ENCODE results near the gene STK25.
"Not testable (repeated sequence)": the region's sequence is repeated elsewhere in the genome, so short reads cannot be mapped to it uniquely, and the experiment has no call there.

Gene STK25

DNA sequence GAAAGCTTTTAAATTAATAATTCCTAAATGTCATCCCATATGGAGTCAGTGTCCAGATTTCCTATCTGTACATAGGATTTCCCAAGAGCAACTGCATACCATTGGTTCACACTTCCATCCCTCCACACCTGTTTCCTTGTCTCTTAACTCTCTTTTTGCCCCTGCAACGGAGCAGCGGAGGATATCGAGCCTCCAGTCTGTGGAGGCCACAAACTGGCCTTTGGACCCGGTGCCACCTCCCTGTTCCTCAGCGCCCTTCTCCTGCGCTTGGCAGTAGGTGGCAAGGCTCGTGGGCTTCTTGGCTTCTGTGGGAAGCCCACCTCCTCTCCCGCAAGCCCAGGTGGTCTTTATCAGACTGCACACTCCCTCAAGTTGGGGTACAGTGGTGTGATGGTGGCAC lies 23.8 kb upstream of the STK25 start:
- no peak for DNase-seq (ENCODE audit: insufficient read length, low spot score)
- no peak for FAIRE-seq
- TF ChIP-seq, protein P1, sequence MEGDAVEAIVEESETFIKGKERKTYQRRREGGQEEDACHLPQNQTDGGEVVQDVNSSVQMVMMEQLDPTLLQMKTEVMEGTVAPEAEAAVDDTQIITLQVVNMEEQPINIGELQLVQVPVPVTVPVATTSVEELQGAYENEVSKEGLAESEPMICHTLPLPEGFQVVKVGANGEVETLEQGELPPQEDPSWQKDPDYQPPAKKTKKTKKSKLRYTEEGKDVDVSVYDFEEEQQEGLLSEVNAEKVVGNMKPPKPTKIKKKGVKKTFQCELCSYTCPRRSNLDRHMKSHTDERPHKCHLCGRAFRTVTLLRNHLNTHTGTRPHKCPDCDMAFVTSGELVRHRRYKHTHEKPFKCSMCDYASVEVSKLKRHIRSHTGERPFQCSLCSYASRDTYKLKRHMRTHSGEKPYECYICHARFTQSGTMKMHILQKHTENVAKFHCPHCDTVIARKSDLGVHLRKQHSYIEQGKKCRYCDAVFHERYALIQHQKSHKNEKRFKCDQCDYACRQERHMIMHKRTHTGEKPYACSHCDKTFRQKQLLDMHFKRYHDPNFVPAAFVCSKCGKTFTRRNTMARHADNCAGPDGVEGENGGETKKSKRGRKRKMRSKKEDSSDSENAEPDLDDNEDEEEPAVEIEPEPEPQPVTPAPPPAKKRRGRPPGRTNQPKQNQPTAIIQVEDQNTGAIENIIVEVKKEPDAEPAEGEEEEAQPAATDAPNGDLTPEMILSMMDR (IDR thresholded peaks at IDR 0.05; ENCODE audit: insufficient read depth, missing control alignments) = no peak

DNA sequence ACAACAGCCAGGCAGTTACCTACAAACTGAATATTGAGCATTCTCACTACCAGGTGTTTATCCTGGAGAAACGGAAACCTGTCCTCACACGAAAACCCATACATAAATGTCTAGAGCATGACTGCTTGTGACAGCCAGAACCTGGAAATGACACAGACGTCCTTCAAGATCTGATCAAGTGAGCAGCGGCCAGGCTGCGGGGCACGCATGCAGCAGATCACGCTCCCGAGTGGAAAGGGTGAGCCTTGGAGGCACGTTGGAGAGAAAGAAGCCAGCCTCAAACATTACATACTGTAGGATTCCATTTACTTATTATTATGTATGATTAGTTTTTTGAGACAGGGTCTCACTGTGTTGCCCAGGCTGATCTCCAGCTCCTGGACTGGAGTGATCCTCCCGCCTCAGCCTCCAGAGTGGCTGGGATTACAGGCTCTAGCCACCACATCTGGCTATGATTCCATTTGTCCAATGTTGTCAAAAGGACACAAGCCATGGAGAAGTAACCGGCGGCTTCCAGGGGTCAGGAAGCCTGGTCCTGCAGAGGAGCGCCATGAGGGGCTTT lies 22.9 kb upstream of the STK25 start:
- DNase-seq (ENCODE audit: insufficient read length, low spot score) (no peak), FAIRE-seq (no peak)
- TF ChIP-seq, protein P1 (IDR thresholded peaks at IDR 0.05; ENCODE audit: insufficient read depth, missing control alignments) = no peak

- no peak for FAIRE-seq
- TF ChIP-seq, protein P1 (IDR thresholded peaks at IDR 0.05; ENCODE audit: insufficient read depth, missing control alignments) = no peak
- DNase-seq (ENCODE audit: insufficient read length, low spot score) = no peak
These were observed 22.2 kb upstream of the STK25 start for GRCh38 chr2:241530571-241530970.

DNA sequence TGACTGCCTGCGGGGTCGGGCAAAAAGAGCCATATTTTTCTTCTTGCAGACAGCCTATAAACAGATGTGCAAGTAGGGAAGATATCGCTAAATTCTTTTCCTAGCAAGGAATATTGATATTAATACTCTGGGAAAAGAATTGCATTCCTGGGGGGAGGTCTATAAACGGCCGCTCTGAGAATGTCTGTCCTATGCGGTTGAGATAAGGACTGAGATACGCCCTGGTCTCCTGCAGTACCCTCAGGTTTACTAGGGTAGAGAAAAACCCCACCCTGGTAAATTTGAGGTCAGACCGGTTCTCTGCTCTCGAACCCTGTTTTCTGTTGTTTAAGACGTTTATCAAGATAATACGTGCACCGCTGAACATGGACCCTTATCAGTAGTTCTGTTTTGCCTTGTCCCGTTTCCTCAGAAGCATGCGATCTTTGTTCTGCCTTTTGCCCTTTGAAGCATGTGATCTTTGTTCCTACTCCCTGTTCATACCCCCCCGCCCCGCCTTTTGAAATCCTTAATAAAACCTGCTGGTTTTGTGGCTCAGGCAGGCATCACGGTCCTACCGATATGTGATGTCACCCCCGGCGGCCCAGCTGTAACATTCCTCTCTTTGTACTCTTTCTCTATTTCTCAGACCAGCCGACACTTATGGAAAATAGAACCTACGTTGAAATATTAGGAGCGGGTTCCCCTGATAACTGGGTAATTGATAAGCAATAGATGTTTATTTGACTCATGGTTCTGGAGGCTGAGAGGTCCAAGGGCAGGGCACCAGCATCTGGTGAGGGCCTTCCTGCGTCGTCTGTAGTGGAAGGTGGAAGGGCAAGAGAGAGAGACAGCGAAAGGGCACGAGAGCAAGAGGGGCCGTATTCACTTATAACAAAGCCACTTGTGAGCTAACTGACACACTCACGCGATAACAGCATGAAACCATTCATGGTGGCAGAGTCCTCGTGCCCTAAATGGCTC lies 17.7 kb upstream of the STK25 start:
- FAIRE-seq; DNase-seq (ENCODE audit: insufficient read length, low spot score): not testable (repeated sequence)

- DNase-seq (ENCODE audit: insufficient read length, low spot score) (no peak), FAIRE-seq (no peak)
- TF ChIP-seq, protein P1 (IDR thresholded peaks at IDR 0.05; ENCODE audit: insufficient read depth, missing control alignments) = no peak
These were observed 14.1 kb upstream of the STK25 start for GRCh38 chr2:241522477-241522876.

- no peak for DNase-seq (ENCODE audit: insufficient read length, low spot score)
- TF ChIP-seq, protein P1 (IDR thresholded peaks at IDR 0.05; ENCODE audit: insufficient read depth, missing control alignments) = no peak
- no peak for FAIRE-seq
These were observed 11.3 kb upstream of the STK25 start for GRCh38 chr2:241519669-241520068.

- FAIRE-seq = no peak
- TF ChIP-seq, protein P1 (IDR thresholded peaks at IDR 0.05; ENCODE audit: insufficient read depth, missing control alignments) = no peak
These were observed 8.9 kb upstream of the STK25 start for GRCh38 chr2:241517297-241517696.

More at GRCh38 chr2:241517297-241517696, 8.9 kb upstream of the STK25 start:
- DNase-seq (ENCODE audit: insufficient read length, low spot score) = no peak

All from D721Med (cell line).